HepG2 (cell line): ENCODE data around the gene PRAMEF18. TPM values are rescaled to one million over a fixed set of nuclear protein-coding genes. Genes with fewer than 3 reads are reported as not detected.
"Not testable (repeated sequence)": the region's sequence is repeated elsewhere in the genome, so short reads cannot be mapped to it uniquely, and the experiment has no call there.

Source experiments
- ATAC-seq: fragments of 200-7000 bp; cut with Tn5 transposase; 3 replicates; pipeline ENCODE4 v1.9.1; 2020; ENCODE audit warnings: mild to moderate bottlenecking, moderate library complexity
- Bru-seq: library from RNA; stranded (reverse); fragments of 400-500 nt; gene quantifications from one replicate; lab custom pipeline; 2021; lab: Mats Ljungman, UMichigan
- BruChase-seq, 2 experiments: library from RNA; stranded (reverse); fragments of 400-500 nt; gene quantifications; one replicate each; lab custom pipeline; 2021; lab: Mats Ljungman, UMichigan
- BruUV-seq: library from RNA; stranded (reverse); fragments of 400-500 nt; replicated peaks from 2 replicates; lab custom pipeline; 2021; lab: Mats Ljungman, UMichigan
- CTCF ChIA-PET: fragments of 300-600 bp; formaldehyde crosslinking; extraction: SDS; loops from one replicate; lab custom pipeline; 2021; ENCODE audit warnings: low total read pairs, inconsistent platforms, low intra/inter-chr PET ratio; lab: Yijun Ruan, JAX
- POLR2A ChIA-PET: fragments of 350-600 bp; sonication (Branson Sonifier 250); formaldehyde crosslinking; loops from one replicate; lab custom pipeline; 2020; ENCODE audit warnings: antibody characterized with exemption, inconsistent platforms; lab: Yijun Ruan, JAX
- DNase-seq: peaks from one replicate; pipeline ENCODE4 v3.0.0-alpha.2; 2015; ENCODE audit warnings: low spot score
- FAIRE-seq: peaks from 3 replicates; lab custom pipeline; 2011; peaks lifted over from hg19 to GRCh38; lab: Jason Lieb, UNC
- H2AFZ ChIP-seq: one replicate; pipeline ENCODE4 v1.6.1; 2011; ENCODE audit warnings: low read length, inconsistent platforms
- H3K27ac ChIP-seq: fragments of 300-600 bp; 3 replicates; pipeline ENCODE4 v1.8.0; 2011; ENCODE audit warnings: mixed run types, mild to moderate bottlenecking, mixed read lengths, low read length, inconsistent platforms; ENCODE audit not compliant: insufficient read depth; ENCODE audit errors: extremely low read length
- H3K27me3 ChIP-seq, 2 experiments: fragments of 200-600 bp in 1 of 2; 2 replicates in 1 of 2; 3 replicates in 1 of 2; pipeline versions ENCODE4 v1.6.0 to v1.8.0; 2011; ENCODE audit warnings: low read length in 2 of 2, mild to moderate bottlenecking in 2 of 2, moderate library complexity in 2 of 2, inconsistent platforms in 1 of 2; ENCODE audit not compliant: insufficient read depth in 2 of 2, control insufficient read depth in 1 of 2
- H3K36me3 ChIP-seq, 2 experiments: fragments of 200-600 bp in 1 of 2; replicated peaks in 1 of 2; 2 replicates in 1 of 2; 3 replicates in 1 of 2; pipeline versions ENCODE4 v1.5.1 to v1.8.0; 2011; ENCODE audit warnings: low read length in 2 of 2, inconsistent platforms in 1 of 2; ENCODE audit not compliant: insufficient read depth in 2 of 2, control insufficient read depth in 1 of 2
- H3K4me1 ChIP-seq: 2 replicates; pipeline ENCODE4 v1.5.1; 2012; ENCODE audit warnings: low read length, inconsistent platforms; ENCODE audit not compliant: insufficient read depth
- H3K4me2 ChIP-seq: 2 replicates; pipeline ENCODE4 v1.6.0; 2011; ENCODE audit warnings: low read depth, low read length, inconsistent platforms
- H3K4me3 ChIP-seq, 3 experiments: fragments of 200-600 bp in 1 of 3; sonication (generic), shearing (Covaris generic) in 1 of 3; replicated peaks in 1 of 3; 2 replicates each; pipeline ENCODE4 v1.5.1; 2011 to 2016; ENCODE audit warnings: low read length in 3 of 3, inconsistent platforms in 2 of 3, low read depth in 2 of 3, mild to moderate bottlenecking in 2 of 3, control low read depth in 1 of 3, mixed read lengths in 1 of 3; ENCODE audit not compliant: insufficient read depth in 1 of 3
- H3K79me2 ChIP-seq: one replicate; pipeline ENCODE4 v1.6.1; 2011; ENCODE audit warnings: low read length, inconsistent platforms; ENCODE audit not compliant: insufficient read depth
- H3K9ac ChIP-seq: 2 replicates; pipeline ENCODE4 v1.6.0; 2011; ENCODE audit warnings: mild to moderate bottlenecking, low read depth, low read length, inconsistent platforms; ENCODE audit not compliant: insufficient read depth
- H3K9me3 ChIP-seq: 2 replicates; pipeline ENCODE4 v1.5.1; 2012; ENCODE audit warnings: mild to moderate bottlenecking, low read length
- H4K20me1 ChIP-seq: 2 replicates; pipeline ENCODE4 v1.6.0; 2011; ENCODE audit warnings: inconsistent platforms, mild to moderate bottlenecking, low read length, moderate library complexity; ENCODE audit not compliant: insufficient read depth
- WGBS: methylation state at CpG from one replicate; pipeline ENCODE4 v1.1.6; 2017; ENCODE audit warnings: low lambda C conversion rate; 5-methylcytosine and 5-hydroxymethylcytosine counted together
- in situ Hi-C: cut with HindIII; loops from 2 replicates; pipeline ENCODE4 v1.10.0; 2017; ENCODE audit warnings: low pct_unique_long_range_greater_than_20kb; ENCODE audit not compliant: extremely low pct_ligation_motif_present
- intact Hi-C: fragments of 100-400 bp; cut with micrococcal nuclease; formaldehyde crosslinking; loops from one replicate; pipeline ENCODE4 v1.10.0; 2022; ENCODE audit not compliant: unreplicated experiment
- long read RNA-seq, 2 experiments: library from RNA in 1 of 2; library from polyadenylated mRNA in 1 of 2; stranded (forward) in 1 of 2; unstranded in 1 of 2; transcript quantifications; one replicate each; pipeline ENCODE4 v2.0.0, GENCODE V29; 2019 to 2022
- polyA minus RNA-seq, 3 experiments: library from RNA; depleted of rRNA, polyadenylated mRNA; stranded (reverse); fragments of >200 nt; gene quantifications; 2 replicates each; pipeline ENCODE4 v1.2.3, GENCODE V29; 2011; ENCODE audit warnings: low replicate concordance in 1 of 3
- polyA plus RNA-seq, 8 experiments: library from polyadenylated mRNA; depleted of rRNA in 3 of 8; stranded (reverse) in 7 of 8; unstranded in 1 of 8; fragments of >200 nt; fragmentation: Illumina TruSeq in 4 of 8; extraction: Trizol in 4 of 8; gene quantifications; 2 replicates each; pipeline versions ENCODE4 v1.2.1 to v1.2.3, GENCODE V29; 2011 to 2016; ENCODE audit warnings: low read depth in 4 of 8, missing spikeins in 1 of 8, mixed read lengths in 1 of 8; ENCODE audit not compliant: insufficient read depth in 1 of 8
- total RNA-seq, 5 experiments: library from RNA; depleted of rRNA; stranded (reverse); fragments of >200 nt; fragmentation: Illumina TruSeq; extraction: Trizol; gene quantifications; 2 replicates each; pipeline ENCODE4 v1.2.3, GENCODE V29; 2016; ENCODE audit warnings: low read depth in 1 of 5

Gene PRAMEF18
- total RNA-seq (2016; rRNA removed; fragmentation: Illumina TruSeq; extraction: Trizol): not detected in 2 replicates
- total RNA-seq (2016; cell fraction: cytosol; rRNA removed; fragmentation: Illumina TruSeq; extraction: Trizol; ENCODE audit: low read depth): not detected in 2 replicates
- not detected in 2 replicates for total RNA-seq (2016; cell fraction: insoluble cytoplasmic fraction; rRNA removed; fragmentation: Illumina TruSeq; extraction: Trizol)
- total RNA-seq (2016; cell fraction: membrane; rRNA removed; fragmentation: Illumina TruSeq; extraction: Trizol): not detected in 2 replicates
- not detected in 2 replicates for total RNA-seq (2016; cell fraction: nucleus; rRNA removed; fragmentation: Illumina TruSeq; extraction: Trizol)
- not detected in 2 replicates for polyA plus RNA-seq (2011; rRNA removed)
- polyA plus RNA-seq (2011; cell fraction: cytosol; rRNA removed): not detected in 2 replicates
- not detected in 2 replicates for polyA plus RNA-seq (2011; cell fraction: nucleus; rRNA removed)
- polyA plus RNA-seq (2012): not detected in 2 replicates
- not detected in 2 replicates for polyA plus RNA-seq (2016; cell fraction: cytosol; fragmentation: Illumina TruSeq; extraction: Trizol; ENCODE audit: low read depth)
- not detected in 2 replicates for polyA plus RNA-seq (2016; cell fraction: insoluble cytoplasmic fraction; fragmentation: Illumina TruSeq; extraction: Trizol; ENCODE audit: low read depth)
- polyA plus RNA-seq (2016; cell fraction: membrane; fragmentation: Illumina TruSeq; extraction: Trizol; ENCODE audit: low read depth): not detected in 2 replicates
- polyA plus RNA-seq (2016; cell fraction: nucleus; fragmentation: Illumina TruSeq; extraction: Trizol; ENCODE audit: insufficient read depth, low read depth): not detected in 2 replicates
- polyA minus RNA-seq (2011; rRNA and poly(A)+ RNA removed; ENCODE audit: low replicate concordance): not detected in 2 replicates
- not detected in 2 replicates for polyA minus RNA-seq (2011; cell fraction: cytosol; rRNA and poly(A)+ RNA removed)
- not detected in 2 replicates for polyA minus RNA-seq (2011; cell fraction: nucleus; rRNA and poly(A)+ RNA removed)
- Bru-seq, nascent RNA: not detected
- not detected for BruChase-seq, experiment 1, labeled RNA remaining after a 6-hour chase
- not detected for BruChase-seq, experiment 2, labeled RNA remaining after a 2-hour chase
- long read RNA-seq, experiment 1: 0 reads
- long read RNA-seq, experiment 2: 0 reads

- in situ Hi-C loops, DNase-seq: not testable (repeated sequence)
- 0% methylated on average over 7 of the region's 9 CpGs for WGBS
Observed at GRCh38 chr1:13225675-13226204, at the start of gene PRAMEF18. PRAMEF18 (minus strand) TSS chr1:13226154; CDS start chr1:13226106, 48 bp downstream.

GRCh38 chr1:13265124-13265523 is 39.2 kb upstream of the PRAMEF18 start:
- not testable (repeated sequence) for FAIRE-seq, BruUV-seq

More at GRCh38 chr1:13225675-13226204, at the start of gene PRAMEF18:
- intact Hi-C loops, ATAC-seq, H4K20me1 ChIP-seq, CTCF ChIA-PET, BruUV-seq, H3K36me3 ChIP-seq, H3K27ac ChIP-seq, FAIRE-seq, H3K4me3 ChIP-seq, H3K79me2 ChIP-seq, H3K27me3 ChIP-seq, H3K4me2 ChIP-seq, H3K9ac ChIP-seq, H3K4me1 ChIP-seq, POLR2A ChIA-PET, H2AFZ ChIP-seq, H3K9me3 ChIP-seq: not testable (repeated sequence)

GRCh38 chr1:13253898-13254297 is 27.9 kb upstream of the PRAMEF18 start, which contains the start of gene PRAMEF5:
PRAMEF5 (plus strand) TSS chr1:13254198; CDS start chr1:13259269, 5,071 bp downstream.
- H3K9ac ChIP-seq, H3K4me2 ChIP-seq, intact Hi-C loops, POLR2A ChIA-PET, BruUV-seq, H3K79me2 ChIP-seq, CTCF ChIA-PET, H3K27ac ChIP-seq, H3K4me3 ChIP-seq, ATAC-seq, in situ Hi-C loops, H4K20me1 ChIP-seq, DNase-seq, H3K36me3 ChIP-seq, H3K9me3 ChIP-seq, H3K4me1 ChIP-seq, FAIRE-seq, H3K27me3 ChIP-seq, H2AFZ ChIP-seq: not testable (repeated sequence)
- no CpG with 5 or more reads among the region's 5 CpGs for WGBS

More at GRCh38 chr1:13265124-13265523, 39.2 kb upstream of the PRAMEF18 start:
- H3K36me3 ChIP-seq, intact Hi-C loops, H3K4me1 ChIP-seq, H3K79me2 ChIP-seq, H2AFZ ChIP-seq, DNase-seq, H3K9ac ChIP-seq, CTCF ChIA-PET, POLR2A ChIA-PET, H3K27ac ChIP-seq, H3K4me2 ChIP-seq, H4K20me1 ChIP-seq, H3K4me3 ChIP-seq, H3K27me3 ChIP-seq, in situ Hi-C loops, H3K9me3 ChIP-seq: not testable (repeated sequence)
- peak; percentile 44; the same call in 1 of the 3 replicates for ATAC-seq
- no CpG with 5 or more reads among the region's 3 CpGs for WGBS
